IPS-NIHi7 (cell line): ENCODE measurements around the gene DKC1.

Experiments
- DNase-seq: peaks from one replicate; pipeline ENCODE4 v3.0.0; 2012; ENCODE audit warnings: mixed read lengths; ENCODE audit errors: extremely low spot score

The DKC1 gene

GRCh38 chrX:154737136-154737535 is 25.5 kb upstream of the DKC1 start:
- no peak for DNase-seq

- DNase-seq, result no peak
Measured at GRCh38 chrX:154738011-154738738, 24.5 kb upstream of the DKC1 start.

- no peak for DNase-seq
Measured at GRCh38 chrX:154739952-154740465, 22.7 kb upstream of the DKC1 start.

GRCh38 chrX:154742613-154743012 is 20.1 kb upstream of the DKC1 start:
- DNase-seq, result no peak

GRCh38 chrX:154748712-154749339 is 13.8 kb upstream of the DKC1 start:
- peak; percentile 56 for DNase-seq

- no peak for DNase-seq
Measured at GRCh38 chrX:154749856-154750255, 12.8 kb upstream of the DKC1 start.

GRCh38 chrX:154750301-154751202 is 12.1 kb upstream of the DKC1 start, which contains the start of gene GAB3:
TSS of gene GAB3 (minus strand) at chrX:154751077. CDS start at chrX:154751025, 52 bp downstream.
- peak; percentile 20 for DNase-seq

- no peak for DNase-seq
Measured at GRCh38 chrX:154751203-154751668, 11.4 kb upstream of the DKC1 start.

GRCh38 chrX:154751669-154752271 is 10.9 kb upstream of the DKC1 start:
- DNase-seq, result no peak

GRCh38 chrX:154758696-154759095 is 4.0 kb upstream of the DKC1 start:
- no peak for DNase-seq

- DNase-seq, result no peak
Measured at GRCh38 chrX:154761977-154762536, 607 bp upstream of the DKC1 start.

- no peak for DNase-seq
Measured at GRCh38 chrX:154774622-154775021, 12.0 kb downstream of the DKC1 start.

GRCh38 chrX:154775419-154776349 is 13.0 kb downstream of the DKC1 start:
- no peak for DNase-seq

- no peak for DNase-seq
Measured at GRCh38 chrX:154776753-154777152, 14.1 kb downstream of the DKC1 start.

GRCh38 chrX:154779261-154779660 is 16.6 kb downstream of the DKC1 start:
- DNase-seq, result no peak

- no peak for DNase-seq
Measured at GRCh38 chrX:154780968-154781367, 18.3 kb downstream of the DKC1 start.

- no peak for DNase-seq
Measured at GRCh38 chrX:154784149-154784995, 21.7 kb downstream of the DKC1 start.

- no peak for DNase-seq
Measured at GRCh38 chrX:154785716-154786115, 23.1 kb downstream of the DKC1 start.

- no peak for DNase-seq
Measured at GRCh38 chrX:154791467-154791866, 28.8 kb downstream of the DKC1 start.
